Measurements from ENCODE around the gene PPAN.

PPAN gene

DNA sequence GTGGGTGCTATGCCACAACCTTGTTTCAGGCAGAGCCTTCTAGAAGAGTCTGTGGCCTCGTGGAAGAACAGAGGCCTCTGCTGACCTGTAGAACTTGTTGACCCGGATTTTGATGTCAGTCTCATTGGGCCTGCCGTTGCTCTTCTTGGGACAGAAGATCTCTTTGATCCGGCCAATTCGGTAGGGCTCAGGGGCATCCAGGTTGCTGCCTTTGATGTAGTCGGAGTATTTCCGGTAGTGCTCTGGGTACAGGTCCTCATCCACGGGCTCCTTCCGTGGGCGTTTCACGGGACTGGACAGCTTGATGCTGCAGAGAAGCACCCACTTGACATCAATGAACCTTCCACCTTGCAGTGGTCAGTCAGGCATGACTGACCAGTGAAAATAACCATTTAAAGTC lies 37.5 kb downstream of the PPAN start:
- Histone ChIP-seq H4K20me1 (ENCODE audit: control insufficient read depth, insufficient read depth, low read depth, low read length) (peaks cover 18% of the 10 kb centered on the region; the same call in 1 of the 2 replicates), H3K27ac (ENCODE audit: low read depth, low read length) (no peak overlapping the region), H3K4me3 (ENCODE audit: low read length) (no peak overlapping the region), H3K9me2 (replicated peaks; ENCODE audit: control insufficient read depth, low read length) (no peaks in the 10 kb centered on the region), H3K4me1 (ENCODE audit: control insufficient read depth, low read length) (no peaks in the 10 kb centered on the region), H3K4me2 (ENCODE audit: low read length) (no peak overlapping the region), H3K79me2 (ENCODE audit: control insufficient read depth, low read length) (peaks cover 55% of the 10 kb centered on the region), H3F3A (ENCODE audit: control insufficient read depth, insufficient read depth) (peaks cover 11% of the 10 kb centered on the region), H3K9me3 (ENCODE audit: control insufficient read depth, insufficient read depth, low read length) (no peaks in the 10 kb centered on the region), H3K36me3 (ENCODE audit: control insufficient read depth, low read length) (peaks cover 95% of the 10 kb centered on the region), H3K27me3 (ENCODE audit: control insufficient read depth, low read length) (no peaks in the 10 kb centered on the region)
- TF ChIP-seq, protein P1, sequence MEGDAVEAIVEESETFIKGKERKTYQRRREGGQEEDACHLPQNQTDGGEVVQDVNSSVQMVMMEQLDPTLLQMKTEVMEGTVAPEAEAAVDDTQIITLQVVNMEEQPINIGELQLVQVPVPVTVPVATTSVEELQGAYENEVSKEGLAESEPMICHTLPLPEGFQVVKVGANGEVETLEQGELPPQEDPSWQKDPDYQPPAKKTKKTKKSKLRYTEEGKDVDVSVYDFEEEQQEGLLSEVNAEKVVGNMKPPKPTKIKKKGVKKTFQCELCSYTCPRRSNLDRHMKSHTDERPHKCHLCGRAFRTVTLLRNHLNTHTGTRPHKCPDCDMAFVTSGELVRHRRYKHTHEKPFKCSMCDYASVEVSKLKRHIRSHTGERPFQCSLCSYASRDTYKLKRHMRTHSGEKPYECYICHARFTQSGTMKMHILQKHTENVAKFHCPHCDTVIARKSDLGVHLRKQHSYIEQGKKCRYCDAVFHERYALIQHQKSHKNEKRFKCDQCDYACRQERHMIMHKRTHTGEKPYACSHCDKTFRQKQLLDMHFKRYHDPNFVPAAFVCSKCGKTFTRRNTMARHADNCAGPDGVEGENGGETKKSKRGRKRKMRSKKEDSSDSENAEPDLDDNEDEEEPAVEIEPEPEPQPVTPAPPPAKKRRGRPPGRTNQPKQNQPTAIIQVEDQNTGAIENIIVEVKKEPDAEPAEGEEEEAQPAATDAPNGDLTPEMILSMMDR (IDR thresholded peaks at IDR 0.05; ENCODE audit: low read depth, low read length, poor library complexity, severe bottlenecking): no peak
- TF ChIP-seq EZH2phosphoT487 (IDR thresholded peaks at IDR 0.05; ENCODE audit: borderline replicate concordance, low read length): no peak

DNA sequence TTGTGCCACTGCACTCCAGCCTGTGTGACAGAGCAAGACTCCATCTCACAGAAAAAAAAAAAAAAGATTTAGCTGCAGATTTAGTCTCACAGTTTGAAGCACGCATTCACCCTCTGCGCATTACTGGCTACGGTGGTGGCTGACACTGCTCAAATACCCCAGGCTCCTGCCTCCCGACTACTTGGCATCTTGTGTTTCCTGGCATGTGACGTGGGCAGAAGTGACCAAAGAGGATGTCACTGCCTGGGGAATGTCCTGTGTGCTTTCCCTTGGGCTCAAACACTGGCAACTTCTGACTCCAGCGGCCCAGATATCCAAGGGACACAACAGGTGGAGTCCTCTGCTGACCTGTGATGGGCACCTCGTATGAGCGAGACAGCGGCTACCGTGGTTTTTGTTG lies 38.2 kb downstream of the PPAN start:
- no peak for TF ChIP-seq EZH2phosphoT487 (IDR thresholded peaks at IDR 0.05; ENCODE audit: borderline replicate concordance, low read length)
- TF ChIP-seq, protein P1 (IDR thresholded peaks at IDR 0.05; ENCODE audit: low read depth, low read length, poor library complexity, severe bottlenecking): no peak
- Histone ChIP-seq H3K36me3 (ENCODE audit: control insufficient read depth, low read length) (peaks cover 94% of the 10 kb centered on the region), H3K4me3 (ENCODE audit: low read length) (no peak overlapping the region), H3K4me2 (ENCODE audit: low read length) (no peak overlapping the region), H3K9me3 (ENCODE audit: control insufficient read depth, insufficient read depth, low read length) (no peaks in the 10 kb centered on the region), H3K27me3 (ENCODE audit: control insufficient read depth, low read length) (no peaks in the 10 kb centered on the region), H3K27ac (ENCODE audit: low read depth, low read length) (no peak overlapping the region), H4K20me1 (ENCODE audit: control insufficient read depth, insufficient read depth, low read depth, low read length) (peaks cover 18% of the 10 kb centered on the region; the same call in 1 of the 2 replicates), H3K9me2 (replicated peaks; ENCODE audit: control insufficient read depth, low read length) (no peaks in the 10 kb centered on the region), H3K4me1 (ENCODE audit: control insufficient read depth, low read length) (no peaks in the 10 kb centered on the region), H3F3A (ENCODE audit: control insufficient read depth, insufficient read depth) (peaks cover 11% of the 10 kb centered on the region), H3K79me2 (ENCODE audit: control insufficient read depth, low read length) (peaks cover 54% of the 10 kb centered on the region)

DNA sequence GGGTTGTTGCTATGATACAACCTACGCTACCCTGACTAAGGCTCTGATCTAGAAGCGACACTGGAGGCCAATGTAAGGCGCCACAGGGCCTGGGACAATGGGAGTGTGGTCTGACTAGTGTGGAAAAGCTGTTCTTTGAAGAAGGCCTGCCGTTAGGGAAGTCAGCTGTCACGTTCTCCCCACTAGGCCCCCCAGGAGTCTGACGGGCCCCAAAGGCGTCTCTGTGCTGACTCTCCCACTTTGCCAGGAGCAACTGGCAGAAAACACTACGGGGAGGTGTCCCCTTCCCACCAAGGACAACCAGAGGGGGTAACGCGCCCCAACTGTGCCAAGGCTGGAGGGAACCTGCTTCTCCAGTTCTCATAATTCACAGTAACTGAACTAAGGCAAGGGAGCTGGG lies 38.9 kb downstream of the PPAN start:
- Histone ChIP-seq H3K27me3 (ENCODE audit: control insufficient read depth, low read length) (no peaks in the 10 kb centered on the region), H3F3A (ENCODE audit: control insufficient read depth, insufficient read depth) (peaks cover 14% of the 10 kb centered on the region), H3K9me3 (ENCODE audit: control insufficient read depth, insufficient read depth, low read length) (no peaks in the 10 kb centered on the region), H4K20me1 (ENCODE audit: control insufficient read depth, insufficient read depth, low read depth, low read length) (peaks cover 22% of the 10 kb centered on the region; the same call in 1 of the 2 replicates), H3K27ac (ENCODE audit: low read depth, low read length) (no peak overlapping the region), H3K4me3 (ENCODE audit: low read length) (no peak overlapping the region), H3K4me1 (ENCODE audit: control insufficient read depth, low read length) (no peaks in the 10 kb centered on the region), H3K4me2 (ENCODE audit: low read length) (no peak overlapping the region), H3K36me3 (ENCODE audit: control insufficient read depth, low read length) (peaks cover 94% of the 10 kb centered on the region), H3K9me2 (replicated peaks; ENCODE audit: control insufficient read depth, low read length) (no peaks in the 10 kb centered on the region), H3K79me2 (ENCODE audit: control insufficient read depth, low read length) (peaks cover 58% of the 10 kb centered on the region)
- TF ChIP-seq, protein P1 (IDR thresholded peaks at IDR 0.05; ENCODE audit: low read depth, low read length, poor library complexity, severe bottlenecking): no peak
- no peak for TF ChIP-seq EZH2phosphoT487 (IDR thresholded peaks at IDR 0.05; ENCODE audit: borderline replicate concordance, low read length)
